22Rv1 (cell line): ENCODE measurements around the gene MYL7.
"Not testable (repeated sequence)": the region's sequence is repeated elsewhere in the genome, so short reads cannot be mapped to it uniquely, and the experiment has no call there.

Source experiments
- ZFX ChIP-seq: fragments of 450-650 bp; IDR thresholded peaks from 2 replicates; pipeline ENCODE4 v1.6.1; 2017; ENCODE audit warnings: antibody characterized with exemption, borderline replicate concordance
- TF ChIP-seq, protein P1 (sequence below): fragments of 450-650 bp; IDR thresholded peaks from 2 replicates; pipeline ENCODE4 v1.5.1; 2017; ENCODE audit warnings: mild to moderate bottlenecking

DNA sequence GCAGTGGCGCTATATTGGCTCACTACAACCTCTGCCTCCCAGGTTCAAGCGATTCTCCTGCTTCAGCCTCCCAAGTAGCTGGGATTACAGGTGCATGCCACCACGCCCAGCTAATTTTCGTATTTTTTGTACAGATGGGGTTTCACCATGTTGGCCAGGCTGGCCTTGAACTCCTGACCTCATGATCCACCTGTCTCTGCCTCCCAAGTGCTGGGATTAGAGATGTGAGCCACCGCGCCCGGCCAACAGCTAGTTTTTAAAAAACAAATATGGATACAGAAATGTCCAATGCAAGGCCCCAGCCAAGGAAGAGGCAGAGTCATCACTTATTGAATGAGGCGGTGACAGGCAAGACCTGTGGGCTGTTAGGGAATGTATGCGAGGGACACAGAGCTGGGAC is 30.8 kb upstream of the MYL7 start:
- TF ChIP-seq, protein P1, sequence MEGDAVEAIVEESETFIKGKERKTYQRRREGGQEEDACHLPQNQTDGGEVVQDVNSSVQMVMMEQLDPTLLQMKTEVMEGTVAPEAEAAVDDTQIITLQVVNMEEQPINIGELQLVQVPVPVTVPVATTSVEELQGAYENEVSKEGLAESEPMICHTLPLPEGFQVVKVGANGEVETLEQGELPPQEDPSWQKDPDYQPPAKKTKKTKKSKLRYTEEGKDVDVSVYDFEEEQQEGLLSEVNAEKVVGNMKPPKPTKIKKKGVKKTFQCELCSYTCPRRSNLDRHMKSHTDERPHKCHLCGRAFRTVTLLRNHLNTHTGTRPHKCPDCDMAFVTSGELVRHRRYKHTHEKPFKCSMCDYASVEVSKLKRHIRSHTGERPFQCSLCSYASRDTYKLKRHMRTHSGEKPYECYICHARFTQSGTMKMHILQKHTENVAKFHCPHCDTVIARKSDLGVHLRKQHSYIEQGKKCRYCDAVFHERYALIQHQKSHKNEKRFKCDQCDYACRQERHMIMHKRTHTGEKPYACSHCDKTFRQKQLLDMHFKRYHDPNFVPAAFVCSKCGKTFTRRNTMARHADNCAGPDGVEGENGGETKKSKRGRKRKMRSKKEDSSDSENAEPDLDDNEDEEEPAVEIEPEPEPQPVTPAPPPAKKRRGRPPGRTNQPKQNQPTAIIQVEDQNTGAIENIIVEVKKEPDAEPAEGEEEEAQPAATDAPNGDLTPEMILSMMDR, result not testable (repeated sequence)
- TF ChIP-seq ZFX, result not testable (repeated sequence)
